ENCODE results near the gene OLFM3.

DNA sequence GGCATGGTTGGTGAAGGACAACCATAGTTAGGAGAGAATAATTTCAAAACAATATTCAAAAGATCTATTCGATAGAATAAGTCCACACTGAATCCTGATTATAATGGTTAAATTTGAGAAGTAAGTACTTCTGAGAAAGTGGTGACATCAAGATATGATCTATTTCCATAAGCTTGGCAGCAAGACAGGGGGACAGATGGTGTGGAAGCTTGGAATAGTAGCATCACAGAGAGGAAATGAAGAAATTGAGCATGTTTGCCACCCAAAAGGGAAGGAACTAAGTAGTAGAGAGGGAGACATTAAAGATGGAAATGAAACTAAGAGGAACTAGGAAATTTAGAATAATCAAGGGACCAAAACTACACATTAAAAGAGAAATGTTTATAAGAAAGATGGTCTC lies 94.5 kb downstream of the OLFM3 start:
- TF ChIP-seq CHD2 (IDR thresholded peaks at IDR 0.05; ENCODE audit: low read length, partially characterized antibody) (no peak), FOXJ3 (CRISPR knock-in tag; IDR thresholded peaks at IDR 0.05) (no peak), NFIC (IDR thresholded peaks at IDR 0.05; ENCODE audit: borderline replicate concordance) (no peak), EP300 (IDR thresholded peaks at IDR 0.05; ENCODE audit: borderline replicate concordance in 1 of 2, low read depth in 1 of 2, low read length in 1 of 2) (no peak), FOXM1 (IDR thresholded peaks at IDR 0.05; ENCODE audit: low read depth) (no peak), YY1 (IDR thresholded peaks at IDR 0.05; ENCODE audit: low read depth) (no peak), RCOR1 (IDR thresholded peaks at IDR 0.05; ENCODE audit: low read length) (no peak), SMC3 (IDR thresholded peaks at IDR 0.05; ENCODE audit: low read depth, low read length) (no peak)
- TF ChIP-seq, protein P1, sequence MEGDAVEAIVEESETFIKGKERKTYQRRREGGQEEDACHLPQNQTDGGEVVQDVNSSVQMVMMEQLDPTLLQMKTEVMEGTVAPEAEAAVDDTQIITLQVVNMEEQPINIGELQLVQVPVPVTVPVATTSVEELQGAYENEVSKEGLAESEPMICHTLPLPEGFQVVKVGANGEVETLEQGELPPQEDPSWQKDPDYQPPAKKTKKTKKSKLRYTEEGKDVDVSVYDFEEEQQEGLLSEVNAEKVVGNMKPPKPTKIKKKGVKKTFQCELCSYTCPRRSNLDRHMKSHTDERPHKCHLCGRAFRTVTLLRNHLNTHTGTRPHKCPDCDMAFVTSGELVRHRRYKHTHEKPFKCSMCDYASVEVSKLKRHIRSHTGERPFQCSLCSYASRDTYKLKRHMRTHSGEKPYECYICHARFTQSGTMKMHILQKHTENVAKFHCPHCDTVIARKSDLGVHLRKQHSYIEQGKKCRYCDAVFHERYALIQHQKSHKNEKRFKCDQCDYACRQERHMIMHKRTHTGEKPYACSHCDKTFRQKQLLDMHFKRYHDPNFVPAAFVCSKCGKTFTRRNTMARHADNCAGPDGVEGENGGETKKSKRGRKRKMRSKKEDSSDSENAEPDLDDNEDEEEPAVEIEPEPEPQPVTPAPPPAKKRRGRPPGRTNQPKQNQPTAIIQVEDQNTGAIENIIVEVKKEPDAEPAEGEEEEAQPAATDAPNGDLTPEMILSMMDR (IDR thresholded peaks at IDR 0.05): no peak
